Keratinocyte (primary cell): ENCODE results near the gene RAB7B. TPM values are rescaled to one million over a fixed set of nuclear protein-coding genes. Genes with fewer than 3 reads are reported as not detected.

Experiments
- DNase-seq: peaks from one replicate; pipeline ENCODE4 v3.0.0-alpha.2; 2011; ENCODE audit warnings: low read depth, missing footprints, low spot score
- FAIRE-seq: peaks from 2 replicates; lab custom pipeline; 2011; peaks lifted over from hg19 to GRCh38; lab: Jason Lieb, UNC
- H2AFZ ChIP-seq: 2 replicates; pipeline ENCODE4 v1.6.0; 2012; ENCODE audit warnings: low read length, control low read depth, inconsistent platforms; ENCODE audit not compliant: control insufficient read depth
- H3K27ac ChIP-seq: 2 replicates; pipeline ENCODE4 v1.5.1; 2011; ENCODE audit warnings: low read length; ENCODE audit not compliant: control insufficient read depth, insufficient read depth
- H3K27me3 ChIP-seq: 3 replicates; pipeline ENCODE4 v1.6.0; 2011; ENCODE audit warnings: low read length; ENCODE audit not compliant: control insufficient read depth, insufficient read depth; ENCODE audit errors: extremely low read depth
- H3K36me3 ChIP-seq, 2 experiments: 2 replicates in 1 of 2; 3 replicates in 1 of 2; pipeline ENCODE4 v1.5.1; 2011; ENCODE audit warnings: low read length in 2 of 2, mild to moderate bottlenecking in 1 of 2; ENCODE audit not compliant: control insufficient read depth in 2 of 2, insufficient read depth in 2 of 2; ENCODE audit errors: extremely low read depth in 1 of 2
- H3K4me1 ChIP-seq: 3 replicates; pipeline ENCODE4 v1.5.1; 2011; ENCODE audit warnings: low read length; ENCODE audit not compliant: control insufficient read depth, insufficient read depth; ENCODE audit errors: extremely low read depth
- H3K4me2 ChIP-seq: 3 replicates; pipeline ENCODE4 v1.6.0; 2011; ENCODE audit warnings: low read depth, low read length; ENCODE audit not compliant: control insufficient read depth, insufficient read depth; ENCODE audit errors: extremely low read depth
- H3K4me3 ChIP-seq, 3 experiments: fragments of 200-600 bp in 1 of 3; sonication (generic) in 1 of 3; 2 replicates in 2 of 3; 3 replicates in 1 of 3; pipeline ENCODE4 v1.5.1; 2011 to 2016; ENCODE audit warnings: low read length in 3 of 3, mild to moderate bottlenecking in 3 of 3, control low read depth in 2 of 3, inconsistent platforms in 1 of 3, low read depth in 1 of 3, mixed read lengths in 1 of 3, mixed run types in 1 of 3, moderate library complexity in 1 of 3; ENCODE audit not compliant: control insufficient read depth in 2 of 3, insufficient read depth in 2 of 3; ENCODE audit errors: extremely low read depth in 1 of 3
- H3K79me2 ChIP-seq: 2 replicates; pipeline ENCODE4 v1.6.0; 2012; ENCODE audit warnings: low read length; ENCODE audit not compliant: control insufficient read depth, insufficient read depth
- H3K9ac ChIP-seq: 3 replicates; pipeline ENCODE4 v1.6.0; 2011; ENCODE audit warnings: low read length; ENCODE audit not compliant: control insufficient read depth, insufficient read depth; ENCODE audit errors: extremely low read depth
- H3K9me1 ChIP-seq: 3 replicates; pipeline ENCODE4 v1.6.0; 2011; ENCODE audit warnings: low read length; ENCODE audit not compliant: control insufficient read depth, insufficient read depth; ENCODE audit errors: extremely low read depth
- H3K9me3 ChIP-seq: 2 replicates; pipeline ENCODE4 v1.5.1; 2012; ENCODE audit warnings: low read depth, low read length; ENCODE audit not compliant: control insufficient read depth
- H4K20me1 ChIP-seq: 3 replicates; pipeline ENCODE4 v1.6.0; 2011; ENCODE audit warnings: low read length; ENCODE audit not compliant: control insufficient read depth, insufficient read depth; ENCODE audit errors: extremely low read depth
- CTCF ChIP-seq, 3 experiments: IDR thresholded peaks in 1 of 3; conservative IDR thresholded peaks in 1 of 3; optimal IDR thresholded peaks in 1 of 3; 2 replicates in 2 of 3; 3 replicates in 1 of 3; pipeline versions ENCODE3 to v1.5.1; 2011; ENCODE audit warnings: low read length in 3 of 3, mild to moderate bottlenecking in 3 of 3, moderate library complexity in 2 of 3, control low read depth in 1 of 3, inconsistent platforms in 1 of 3; ENCODE audit not compliant: insufficient read depth in 2 of 3; ENCODE audit errors: extremely low read depth in 1 of 3
- EZH2 ChIP-seq: IDR thresholded peaks from one replicate; pipeline ENCODE4 v1.6.1; 2012; ENCODE audit warnings: inconsistent platforms, mild to moderate bottlenecking, low read length, moderate library complexity
- dilution Hi-C: fragments of 300-500 bp; cut with MboI; formaldehyde crosslinking; loops from one replicate; pipeline ENCODE4 v1.7.0; 2020; ENCODE audit warnings: low sequenced_read_pairs; ENCODE audit not compliant: extremely low pct_ligation_motif_present
- polyA plus RNA-seq, 5 experiments: library from polyadenylated mRNA; depleted of rRNA in 3 of 5; stranded (reverse) in 3 of 5; stranded (forward) in 1 of 5; unstranded in 1 of 5; fragments of >200 nt; gene quantifications; 1 replicate in 1 of 5; 2 replicates in 3 of 5; 3 replicates in 1 of 5; pipeline versions ENCODE4 v1.2.1 to v1.2.3, GENCODE V29; 2011 to 2012; ENCODE audit warnings: missing spikeins in 2 of 5, low read depth in 1 of 5, low replicate concordance in 1 of 5

RAB7B gene
- polyA plus RNA-seq, 1 donor (not counting 4 experiments of a cell fraction or from before 2014, with no cell fraction given): 47.8 TPM

DNA sequence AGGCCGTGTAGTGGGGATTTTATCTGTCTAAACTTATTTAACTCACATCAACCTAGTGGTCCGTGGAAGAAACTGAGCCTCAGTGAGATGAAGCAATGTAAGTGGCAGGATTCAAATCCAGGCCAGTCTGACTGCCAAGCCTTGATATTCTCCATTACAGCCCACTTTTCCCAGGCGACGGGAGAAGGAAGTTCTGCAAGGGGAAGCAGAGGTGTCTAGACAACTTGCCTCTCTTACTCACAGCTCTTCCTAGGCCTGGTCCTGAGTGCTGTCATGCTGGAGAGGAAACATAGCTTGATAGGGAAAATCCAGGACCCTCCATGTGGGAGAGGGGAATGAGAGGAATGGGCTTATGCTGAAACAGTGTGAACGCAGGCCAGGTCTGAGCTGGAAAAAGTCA is 11.4 kb upstream of the RAB7B start:
- no peaks in the 10 kb centered on the region for H4K20me1 ChIP-seq
- no peak overlapping the region for H3K9ac ChIP-seq
- TF ChIP-seq CTCF (optimal IDR thresholded peaks at IDR 0.05 in 1 of 3, IDR thresholded peaks at IDR 0.05 in 1 of 3, conservative IDR thresholded peaks at IDR 0.05 in 1 of 3; ENCODE audit: extremely low read depth in 1 of 3, insufficient read depth in 2 of 3, low read length in 3 of 3) (no peak), EZH2 (no peak)
- no peaks in the 10 kb centered on the region for H3K27me3 ChIP-seq
- no peaks in the 10 kb centered on the region for H3K9me3 ChIP-seq
- H3K9me1 ChIP-seq: no peaks in the 10 kb centered on the region
- no peaks in the 10 kb centered on the region for H3K79me2 ChIP-seq
- no peak overlapping the region for H3K4me3 ChIP-seq
- H3K4me1 ChIP-seq: no peaks in the 10 kb centered on the region
- no peak overlapping the region for H2AFZ ChIP-seq
- H3K27ac ChIP-seq: no peak overlapping the region
- dilution Hi-C loops: no loop called here
- no peak overlapping the region for H3K4me2 ChIP-seq
- H3K36me3 ChIP-seq: no peaks in the 10 kb centered on the region
- DNase-seq (no peak), FAIRE-seq (no peak)

DNA sequence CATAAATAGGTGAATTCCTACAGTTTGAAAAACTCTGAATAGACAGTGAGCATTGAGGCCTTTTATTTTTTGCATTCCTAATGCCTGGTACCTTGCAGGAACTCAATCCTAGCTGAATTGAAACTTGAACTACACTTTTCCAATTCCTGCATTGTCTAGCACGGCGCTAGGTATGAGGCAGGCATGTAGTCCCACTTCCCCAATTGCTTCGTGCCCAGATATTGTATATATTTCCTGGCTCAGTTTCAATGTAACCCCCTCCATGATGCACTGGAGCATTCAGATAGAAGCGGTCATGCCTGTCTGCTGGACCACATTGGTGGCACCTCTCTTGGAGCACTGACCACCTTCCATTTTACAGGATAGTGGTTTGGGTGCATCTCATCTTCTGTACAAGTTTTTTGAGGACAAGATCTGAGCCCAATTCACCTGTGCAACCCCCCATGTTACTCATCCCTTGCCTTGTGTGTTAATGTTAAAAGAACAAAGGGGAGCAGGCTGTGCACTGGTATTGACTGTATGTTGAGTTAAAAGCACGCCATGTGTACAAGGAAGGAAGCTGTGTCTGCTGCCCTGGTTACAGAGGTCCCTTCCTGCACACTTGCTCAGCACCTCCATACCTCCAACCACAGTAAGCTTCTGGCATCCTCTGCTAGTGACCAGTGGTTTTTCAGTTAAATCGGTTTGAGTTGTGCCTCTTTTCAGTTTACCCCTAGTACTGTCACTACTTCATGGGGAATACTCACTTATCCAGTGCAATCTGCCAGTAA is 10.0 kb upstream of the RAB7B start:
- Histone ChIP-seq H3K4me1 (no peaks in the 10 kb centered on the region), H3K4me3 (no peak overlapping the region), H3K4me2 (no peak overlapping the region), H3K9me1 (no peaks in the 10 kb centered on the region), H3K9me3 (no peaks in the 10 kb centered on the region), H3K27me3 (no peaks in the 10 kb centered on the region), H3K36me3 (no peaks in the 10 kb centered on the region), H3K27ac (no peak overlapping the region), H2AFZ (no peak overlapping the region), H4K20me1 (no peaks in the 10 kb centered on the region), H3K9ac (no peak overlapping the region), H3K79me2 (no peaks in the 10 kb centered on the region)
- DNase-seq: no peak
- dilution Hi-C loops: no loop called here
- TF ChIP-seq CTCF (optimal IDR thresholded peaks at IDR 0.05 in 1 of 3, IDR thresholded peaks at IDR 0.05 in 1 of 3, conservative IDR thresholded peaks at IDR 0.05 in 1 of 3; ENCODE audit: extremely low read depth in 1 of 3, insufficient read depth in 2 of 3, low read length in 3 of 3) (no peak), EZH2 (no peak)
- FAIRE-seq: no peak
